ENCODE results near the gene P2RX3. TPM values are rescaled to one million over a fixed set of nuclear protein-coding genes. Genes with fewer than 3 reads are reported as not detected.

P2RX3 gene
- total and polyA plus RNA-seq, 10 of the 15 experiments (the other 5 are each of a cell fraction or from before 2014, with no cell fraction given), result 0.05 to 0.12 TPM; not detected in 8

DNA sequence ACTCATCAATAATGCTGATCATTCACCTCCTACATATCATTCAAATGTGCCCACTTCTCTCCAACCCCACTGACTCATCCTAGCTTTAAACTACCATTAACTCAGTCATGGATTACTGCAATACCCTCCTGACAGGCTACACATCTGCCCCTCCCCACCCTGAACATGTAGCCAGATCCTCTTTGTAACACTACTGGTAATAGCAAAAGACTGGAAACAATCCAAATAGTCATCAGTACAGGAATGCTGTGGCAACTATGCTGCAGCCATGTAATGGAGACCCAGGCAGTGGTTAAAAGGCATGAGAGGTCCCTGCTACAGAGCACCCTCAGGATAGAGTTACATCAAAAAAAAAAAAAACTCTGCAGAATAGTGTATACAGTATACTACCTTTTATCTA lies 72.1 kb downstream of the P2RX3 start (continued):
- TF ChIP-seq, protein P1, sequence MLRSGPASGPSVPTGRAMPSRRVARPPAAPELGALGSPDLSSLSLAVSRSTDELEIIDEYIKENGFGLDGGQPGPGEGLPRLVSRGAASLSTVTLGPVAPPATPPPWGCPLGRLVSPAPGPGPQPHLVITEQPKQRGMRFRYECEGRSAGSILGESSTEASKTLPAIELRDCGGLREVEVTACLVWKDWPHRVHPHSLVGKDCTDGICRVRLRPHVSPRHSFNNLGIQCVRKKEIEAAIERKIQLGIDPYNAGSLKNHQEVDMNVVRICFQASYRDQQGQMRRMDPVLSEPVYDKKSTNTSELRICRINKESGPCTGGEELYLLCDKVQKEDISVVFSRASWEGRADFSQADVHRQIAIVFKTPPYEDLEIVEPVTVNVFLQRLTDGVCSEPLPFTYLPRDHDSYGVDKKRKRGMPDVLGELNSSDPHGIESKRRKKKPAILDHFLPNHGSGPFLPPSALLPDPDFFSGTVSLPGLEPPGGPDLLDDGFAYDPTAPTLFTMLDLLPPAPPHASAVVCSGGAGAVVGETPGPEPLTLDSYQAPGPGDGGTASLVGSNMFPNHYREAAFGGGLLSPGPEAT (IDR thresholded peaks at IDR 0.05; ENCODE audit: low read depth), result no peak
- TF ChIP-seq CHD2 (IDR thresholded peaks at IDR 0.05; ENCODE audit: borderline replicate concordance, low read depth, low read length) (no peak), NRF1 (conservative IDR thresholded peaks at IDR 0.05; ENCODE audit: low read depth, low read length) (no peak), NFXL1 (IDR thresholded peaks at IDR 0.05; ENCODE audit: borderline replicate concordance) (no peak), NR2C1 (IDR thresholded peaks at IDR 0.05) (no peak), ZSCAN29 (IDR thresholded peaks at IDR 0.05) (no peak)

DNA sequence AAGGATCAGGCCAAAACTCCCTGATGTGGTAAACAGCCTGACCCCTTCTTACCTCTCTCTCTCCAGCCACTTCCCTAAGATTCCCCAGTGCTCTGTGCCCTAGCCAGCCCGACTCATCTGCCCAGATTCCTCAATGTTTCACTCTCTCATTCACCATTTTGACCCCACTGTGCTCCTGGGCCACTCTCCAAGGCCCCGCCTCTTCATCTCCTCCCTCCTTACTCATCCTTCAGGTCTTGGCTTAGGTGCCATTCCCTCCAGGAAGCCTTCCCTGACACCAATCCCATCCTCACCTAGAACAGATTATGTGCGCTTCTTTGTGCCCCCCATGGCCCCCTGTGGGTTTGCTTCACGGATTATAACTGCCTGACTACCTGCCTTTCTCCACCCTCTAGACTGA lies 75.5 kb downstream of the P2RX3 start:
- peak overlapping the region; percentile 1; the same call in 1 of the 2 replicates for H3K4me2 ChIP-seq (ENCODE audit: control insufficient read depth, insufficient read depth)
- RAD21 ChIA-PET (ENCODE audit: unreplicated experiment), result interaction anchor here (1.1 kb wide), 1 partner anchor 44 kb away, joined by 3 read pairs; no protein-coding TSS in a partner anchor
- H3K4me3 ChIP-seq, result no peak overlapping the region
- peak overlapping the region; percentile 2; the same call in 1 of the 2 replicates for H3K27ac ChIP-seq (ENCODE audit: control insufficient read depth, insufficient read depth)
- CTCF ChIA-PET, result no interaction called here
- TF ChIP-seq, protein P2, sequence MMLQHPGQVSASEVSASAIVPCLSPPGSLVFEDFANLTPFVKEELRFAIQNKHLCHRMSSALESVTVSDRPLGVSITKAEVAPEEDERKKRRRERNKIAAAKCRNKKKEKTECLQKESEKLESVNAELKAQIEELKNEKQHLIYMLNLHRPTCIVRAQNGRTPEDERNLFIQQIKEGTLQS (IDR thresholded peaks at IDR 0.05; ENCODE audit: borderline replicate concordance, extremely low read depth, low read depth, low read length), result no peak
- TF ChIP-seq IKZF1 (conservative IDR thresholded peaks at IDR 0.05) (no peak), NR2C2 (IDR thresholded peaks at IDR 0.05; ENCODE audit: borderline replicate concordance, control insufficient read depth, insufficient read length, low read depth) (no peak), SRF (IDR thresholded peaks at IDR 0.05; ENCODE audit: low read depth in 2 of 2, low read length in 2 of 2) (no peak), PML (IDR thresholded peaks at IDR 0.05; ENCODE audit: low read length) (no peak), SMC3 (IDR thresholded peaks at IDR 0.05; ENCODE audit: borderline replicate concordance, low read length) (no peak), MXI1 (IDR thresholded peaks at IDR 0.05; ENCODE audit: low read depth, low read length) (no peak)
- peaks cover 27% of the 10 kb centered on the region for H3K79me2 ChIP-seq (ENCODE audit: control insufficient read depth, insufficient read depth, low read length)
- SMC1A ChIA-PET (ENCODE audit: uncharacterized antibody, unreplicated experiment), result interaction anchor here (0.7 kb wide), 1 partner anchor 16 kb away, joined by 4 read pairs; no protein-coding TSS in a partner anchor
- intact Hi-C loops (cut with micrococcal nuclease; ENCODE audit: unreplicated experiment) (no loop called here), in situ Hi-C loops (cut with MboI) (no loop called here)
- H2AFZ ChIP-seq (ENCODE audit: control insufficient read depth, low read depth, low read length), result no peak overlapping the region
- FAIRE-seq (no peak), DNase-seq (ENCODE audit: low read depth, low spot score) (no peak), ATAC-seq (no peak)
- no peaks in the 10 kb centered on the region; the same call in 1 of the 2 replicates for H4K20me1 ChIP-seq (ENCODE audit: control insufficient read depth, insufficient read depth)
- 98% methylated on average over 4 of the region's 4 CpGs for WGBS (ENCODE audit: insufficient coverage, insufficient replicate concordance, low lambda C conversion rate, missing lambda C conversion rate)
- no peak overlapping the region for H3K9ac ChIP-seq (ENCODE audit: control insufficient read depth, insufficient read depth, low read length)
- H3K36me3 ChIP-seq (ENCODE audit: control insufficient read depth in 2 of 2, insufficient read depth in 2 of 2, low read length in 1 of 2), result peaks cover 48 to 76% of the 10 kb centered on the region in 2 experiments
- H3K4me1 ChIP-seq (ENCODE audit: control insufficient read depth, insufficient read depth, low read length), result peaks cover 22% of the 10 kb centered on the region
- POLR2A ChIA-PET, result no interaction called here
- BruUV-seq (replicated peaks), result no TSS peak
- H3K9me3 ChIP-seq (replicated peaks; ENCODE audit: control insufficient read depth, insufficient read depth, low read length), result no peaks in the 10 kb centered on the region; the same call in 2 of the 3 replicates
- no peaks in the 10 kb centered on the region for H3K27me3 ChIP-seq (replicated peaks in 1 of 2; ENCODE audit: control insufficient read depth in 2 of 2, insufficient read depth in 2 of 2, low read length in 1 of 2)
